Brain microvascular endothelial cell (primary cell): ENCODE data around the gene BTC.

Experiments used
- DNase-seq: peaks from one replicate; pipeline ENCODE4 v3.0.0-alpha.2; 2020
- H3K27ac ChIP-seq: fragments of 250-450 bp; sonication (Bioruptor Pico); 2 replicates; pipeline ENCODE4 v1.5.1; 2020; ENCODE audit warnings: mild to moderate bottlenecking, moderate library complexity
- H3K27me3 ChIP-seq: fragments of 250-450 bp; sonication (Bioruptor Pico); replicated peaks from 2 replicates; pipeline ENCODE4 v1.5.1; 2020; ENCODE audit warnings: mild to moderate bottlenecking
- H3K36me3 ChIP-seq: fragments of 250-450 bp; sonication (Bioruptor Pico); replicated peaks from 2 replicates; pipeline ENCODE4 v1.5.1; 2020; ENCODE audit warnings: mild to moderate bottlenecking
- H3K4me3 ChIP-seq: 2 replicates; pipeline ENCODE4 v1.5.1; 2011; ENCODE audit warnings: low read depth, mild to moderate bottlenecking, control low read depth, low read length, moderate library complexity
- CTCF ChIP-seq: IDR thresholded peaks from 2 replicates; pipeline ENCODE4 v1.5.1; 2011; ENCODE audit warnings: low read depth, mild to moderate bottlenecking, moderate library complexity, low read length, control low read depth, inconsistent platforms; ENCODE audit errors: missing control alignments
- in situ Hi-C: cut with HindIII; loops from 2 replicates; pipeline ENCODE4 v1.10.0; 2017; ENCODE audit warnings: low sequenced_read_pairs, low pct_ligation_motif_present

BTC gene

GRCh38 chr4:74757136-74757535 is 37.2 kb downstream of the BTC start:
- no peak for TF ChIP-seq CTCF

GRCh38 chr4:74755486-74755885 is 38.8 kb downstream of the BTC start:
- in situ Hi-C loops = no loop called here
- TF ChIP-seq CTCF = no peak
- no peak overlapping the region for H3K27ac ChIP-seq
- no peaks in the 10 kb centered on the region for H3K27me3 ChIP-seq
- no peak overlapping the region for H3K4me3 ChIP-seq
- DNase-seq = no peak
- H3K36me3 ChIP-seq = no peaks in the 10 kb centered on the region

More at GRCh38 chr4:74757136-74757535, 37.2 kb downstream of the BTC start:
- no peak overlapping the region for H3K4me3 ChIP-seq
- H3K27me3 ChIP-seq = no peaks in the 10 kb centered on the region
- H3K36me3 ChIP-seq = no peaks in the 10 kb centered on the region
- no peak for DNase-seq
- in situ Hi-C loops = no loop called here
- no peak overlapping the region for H3K27ac ChIP-seq

GRCh38 chr4:74754218-74754617 is 40.1 kb downstream of the BTC start:
- in situ Hi-C loops = no loop called here
- no peak overlapping the region for H3K27ac ChIP-seq
- TF ChIP-seq CTCF = no peak
- no peaks in the 10 kb centered on the region for H3K36me3 ChIP-seq
- no peaks in the 10 kb centered on the region for H3K27me3 ChIP-seq
- H3K4me3 ChIP-seq = no peak overlapping the region
- DNase-seq = no peak

GRCh38 chr4:74752798-74753197 is 41.5 kb downstream of the BTC start:
- no peak for TF ChIP-seq CTCF
- no peaks in the 10 kb centered on the region for H3K27me3 ChIP-seq
- no peak overlapping the region for H3K4me3 ChIP-seq
- no peak for DNase-seq
- no peak overlapping the region for H3K27ac ChIP-seq
- in situ Hi-C loops = no loop called here
- H3K36me3 ChIP-seq = no peaks in the 10 kb centered on the region

GRCh38 chr4:74751856-74752255 is 42.5 kb downstream of the BTC start:
- no peak overlapping the region for H3K27ac ChIP-seq
- H3K36me3 ChIP-seq = no peaks in the 10 kb centered on the region
- no peaks in the 10 kb centered on the region for H3K27me3 ChIP-seq
- in situ Hi-C loops = no loop called here
- no peak for TF ChIP-seq CTCF
- no peak for DNase-seq
- no peak overlapping the region for H3K4me3 ChIP-seq

- Histone ChIP-seq H3K36me3 (no peaks in the 10 kb centered on the region), H3K4me3 (no peak overlapping the region), H3K27ac (no peak overlapping the region), H3K27me3 (no peaks in the 10 kb centered on the region)
- no peak for TF ChIP-seq CTCF
- in situ Hi-C loops = no loop called here
- no peak for DNase-seq
Measured at GRCh38 chr4:74751247-74751646, 43.1 kb downstream of the BTC start.
